ENCODE data around the gene NFATC1.

NFATC1 gene

DNA sequence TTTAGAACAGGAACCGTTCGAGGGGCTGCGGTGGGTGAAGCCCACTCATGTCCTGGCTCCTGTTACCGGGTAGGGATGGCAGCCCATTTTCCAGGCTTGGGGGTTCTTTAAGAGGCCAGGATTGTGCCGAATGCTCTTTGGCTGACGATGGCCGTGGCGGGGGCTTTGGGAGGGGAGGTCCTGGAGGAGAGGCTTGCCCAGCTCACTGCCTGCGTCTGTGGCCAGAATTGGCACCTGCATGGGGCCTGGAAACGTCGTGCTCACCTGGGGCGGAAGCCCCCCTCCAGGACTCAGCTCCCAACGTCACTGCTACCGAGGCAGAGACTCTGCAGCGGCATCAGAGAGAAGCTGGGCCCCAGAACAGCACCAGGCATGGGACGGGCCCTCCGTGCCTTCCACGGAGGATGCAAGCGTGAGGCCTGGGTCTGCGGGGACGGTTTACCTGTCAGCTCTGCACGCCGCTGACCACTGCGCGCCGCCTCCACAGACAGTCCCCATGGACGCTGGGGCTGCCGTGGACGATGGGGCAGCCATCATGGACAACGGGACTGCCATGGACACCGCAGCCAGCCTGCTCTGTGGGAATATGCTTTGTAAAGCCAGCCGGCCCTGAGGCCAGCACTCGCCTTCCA is 82.9 kb downstream of the NFATC1 start:
- Histone ChIP-seq H3K27ac (no peak overlapping the region), H3K79me2 (no peaks in the 10 kb centered on the region), H3K36me3 (ENCODE audit: control insufficient read depth, insufficient read depth, low read length) (no peaks in the 10 kb centered on the region), H2AFZ (no peak overlapping the region), H3K4me2 (ENCODE audit: low read length) (no peak overlapping the region), H3K9me3 (ENCODE audit: control insufficient read depth, low read length) (no peaks in the 10 kb centered on the region), H3K4me1 (no peaks in the 10 kb centered on the region), H3K9ac (no peak overlapping the region), H3K27me3 (ENCODE audit: control insufficient read depth, insufficient read depth, low read length) (no peaks in the 10 kb centered on the region), H3K4me3 (ENCODE audit: low read depth, low read length) (no peak overlapping the region)
- TF ChIP-seq, protein P1, sequence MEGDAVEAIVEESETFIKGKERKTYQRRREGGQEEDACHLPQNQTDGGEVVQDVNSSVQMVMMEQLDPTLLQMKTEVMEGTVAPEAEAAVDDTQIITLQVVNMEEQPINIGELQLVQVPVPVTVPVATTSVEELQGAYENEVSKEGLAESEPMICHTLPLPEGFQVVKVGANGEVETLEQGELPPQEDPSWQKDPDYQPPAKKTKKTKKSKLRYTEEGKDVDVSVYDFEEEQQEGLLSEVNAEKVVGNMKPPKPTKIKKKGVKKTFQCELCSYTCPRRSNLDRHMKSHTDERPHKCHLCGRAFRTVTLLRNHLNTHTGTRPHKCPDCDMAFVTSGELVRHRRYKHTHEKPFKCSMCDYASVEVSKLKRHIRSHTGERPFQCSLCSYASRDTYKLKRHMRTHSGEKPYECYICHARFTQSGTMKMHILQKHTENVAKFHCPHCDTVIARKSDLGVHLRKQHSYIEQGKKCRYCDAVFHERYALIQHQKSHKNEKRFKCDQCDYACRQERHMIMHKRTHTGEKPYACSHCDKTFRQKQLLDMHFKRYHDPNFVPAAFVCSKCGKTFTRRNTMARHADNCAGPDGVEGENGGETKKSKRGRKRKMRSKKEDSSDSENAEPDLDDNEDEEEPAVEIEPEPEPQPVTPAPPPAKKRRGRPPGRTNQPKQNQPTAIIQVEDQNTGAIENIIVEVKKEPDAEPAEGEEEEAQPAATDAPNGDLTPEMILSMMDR (IDR thresholded peaks at IDR 0.05): no peak

DNA sequence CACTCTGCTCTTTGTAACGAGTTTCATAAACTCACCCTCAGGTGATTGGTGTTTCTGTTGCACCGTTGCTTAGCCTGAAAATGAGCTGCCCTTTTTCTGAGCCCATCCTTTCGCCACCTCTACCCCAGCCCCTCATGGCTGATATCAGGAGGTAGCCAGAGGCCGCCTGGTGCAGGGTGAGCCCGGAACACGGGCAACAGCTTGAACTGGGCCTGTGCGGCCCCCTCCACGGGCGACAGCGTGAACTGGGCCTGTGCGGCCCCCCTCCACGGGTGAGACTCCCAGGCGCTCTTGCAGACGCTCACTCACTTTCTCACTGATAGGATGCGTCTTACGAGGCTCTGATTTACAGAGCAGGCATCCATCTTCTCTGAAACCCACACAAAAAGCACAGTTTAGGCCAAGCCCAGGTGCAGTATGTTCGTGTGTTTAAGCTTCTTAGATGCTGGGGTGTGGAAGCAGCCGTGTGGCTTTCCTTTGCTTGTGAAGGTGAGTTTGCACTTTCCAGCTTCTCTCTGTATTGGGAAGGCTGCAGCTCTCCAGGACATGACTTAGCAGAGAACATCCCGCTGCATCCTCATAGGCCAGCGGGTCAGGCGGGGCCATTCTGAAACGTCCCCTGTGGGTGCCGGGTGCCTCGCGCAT is 83.5 kb downstream of the NFATC1 start:
- Histone ChIP-seq H3K36me3 (ENCODE audit: control insufficient read depth, insufficient read depth, low read length) (no peaks in the 10 kb centered on the region), H3K27me3 (ENCODE audit: control insufficient read depth, insufficient read depth, low read length) (no peaks in the 10 kb centered on the region), H3K79me2 (no peaks in the 10 kb centered on the region), H3K4me3 (ENCODE audit: low read depth, low read length) (no peak overlapping the region), H3K9ac (no peak overlapping the region), H3K9me3 (ENCODE audit: control insufficient read depth, low read length) (no peaks in the 10 kb centered on the region), H2AFZ (no peak overlapping the region), H3K27ac (no peak overlapping the region), H3K4me1 (no peaks in the 10 kb centered on the region), H3K4me2 (ENCODE audit: low read length) (no peak overlapping the region)
- TF ChIP-seq, protein P1 (IDR thresholded peaks at IDR 0.05): no peak

DNA sequence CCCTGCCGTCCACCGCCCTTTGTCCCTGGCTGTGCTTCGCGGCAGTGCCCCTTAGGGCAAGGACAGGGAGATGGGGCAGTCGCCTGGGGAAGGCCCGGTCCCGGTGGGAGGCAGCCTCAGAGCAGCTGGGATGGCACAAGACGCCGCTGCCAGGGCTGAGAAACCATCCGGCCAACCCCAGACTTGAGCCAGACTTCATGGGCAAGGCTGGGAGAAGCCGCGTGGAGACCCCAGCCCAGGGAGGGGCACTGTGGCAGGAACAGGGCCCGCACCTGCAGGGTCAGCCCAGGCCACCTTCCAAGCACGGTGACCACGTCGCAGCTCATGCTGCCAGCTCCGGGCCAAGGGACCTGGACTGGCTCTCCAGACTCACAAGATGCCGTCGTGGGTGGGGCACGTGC is 84.0 kb downstream of the NFATC1 start:
- H3K9me3 ChIP-seq (ENCODE audit: control insufficient read depth, low read length): no peaks in the 10 kb centered on the region
- H2AFZ ChIP-seq: no peak overlapping the region
- no peaks in the 10 kb centered on the region for H3K27me3 ChIP-seq (ENCODE audit: control insufficient read depth, insufficient read depth, low read length)
- H3K27ac ChIP-seq: no peak overlapping the region
- H3K4me2 ChIP-seq (ENCODE audit: low read length): no peak overlapping the region
- H3K79me2 ChIP-seq: no peaks in the 10 kb centered on the region
- no peak overlapping the region for H3K4me3 ChIP-seq (ENCODE audit: low read depth, low read length)
- TF ChIP-seq, protein P1 (IDR thresholded peaks at IDR 0.05): no peak
- H3K9ac ChIP-seq: no peak overlapping the region
- no peaks in the 10 kb centered on the region for H3K4me1 ChIP-seq
- no peaks in the 10 kb centered on the region for H3K36me3 ChIP-seq (ENCODE audit: control insufficient read depth, insufficient read depth, low read length)

DNA sequence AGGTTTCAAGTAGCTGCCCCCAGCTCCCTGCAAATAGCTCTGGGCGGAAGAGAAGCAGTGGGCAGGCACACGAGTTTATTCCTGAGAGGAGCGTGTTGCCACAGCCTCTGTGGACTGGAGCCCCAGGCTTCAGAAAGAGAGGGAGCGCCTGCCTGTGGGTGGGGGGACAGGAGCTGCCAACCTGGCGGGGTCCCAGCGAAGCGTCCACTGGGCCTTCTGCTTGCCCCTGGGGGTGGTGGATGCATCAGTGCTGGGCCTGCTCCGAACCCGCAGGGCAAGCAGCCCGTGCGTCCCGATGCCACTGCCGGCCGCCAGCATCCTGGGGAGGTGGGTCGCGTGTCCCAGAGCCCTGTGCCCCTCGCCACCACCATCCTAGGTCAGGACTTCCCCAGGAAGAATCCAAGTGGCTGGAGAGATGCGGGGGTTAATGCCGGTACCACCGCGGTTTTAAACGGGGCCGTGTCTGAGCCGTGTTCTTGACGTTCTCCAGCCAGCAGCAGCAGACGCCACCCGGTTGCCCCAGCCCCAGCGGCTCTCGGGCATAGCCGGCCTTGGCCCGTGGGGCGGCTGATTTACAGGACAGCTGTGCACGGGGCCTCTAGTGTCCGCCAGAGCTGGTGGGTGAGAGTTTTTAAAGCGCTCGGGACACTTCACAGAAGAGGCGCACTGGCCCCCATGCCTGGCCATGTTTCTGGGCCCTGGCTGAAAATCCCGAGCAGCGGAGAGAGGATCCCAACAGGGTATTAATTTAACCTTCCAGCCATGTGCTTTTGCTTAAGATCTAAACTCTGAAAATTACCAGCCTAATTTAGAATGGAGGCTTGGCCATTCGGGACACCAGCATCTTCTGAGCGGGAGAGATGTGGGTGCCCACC is 84.7 kb downstream of the NFATC1 start:
- Histone ChIP-seq H3K9me3 (ENCODE audit: control insufficient read depth, low read length) (no peaks in the 10 kb centered on the region), H3K79me2 (no peaks in the 10 kb centered on the region), H3K9ac (no peak overlapping the region), H3K27ac (no peak overlapping the region), H3K4me1 (no peaks in the 10 kb centered on the region), H3K4me2 (ENCODE audit: low read length) (no peak overlapping the region), H2AFZ (no peak overlapping the region), H3K36me3 (ENCODE audit: control insufficient read depth, insufficient read depth, low read length) (no peaks in the 10 kb centered on the region), H3K4me3 (ENCODE audit: low read depth, low read length) (no peak overlapping the region), H3K27me3 (ENCODE audit: control insufficient read depth, insufficient read depth, low read length) (no peaks in the 10 kb centered on the region)
- TF ChIP-seq, protein P1 (IDR thresholded peaks at IDR 0.05): no peak

Data from parathyroid adenoma (tissue), 2 donors.